MCF 10A (cell line): ENCODE measurements around the gene NASP. TPM values are rescaled to one million over a fixed set of nuclear protein-coding genes. Genes with fewer than 3 reads are reported as not detected.
"Not testable (repeated sequence)": the region's sequence is repeated elsewhere in the genome, so short reads cannot be mapped to it uniquely, and the experiment has no call there.

ENCODE experiments used
- BruUV-seq: library from RNA; stranded (reverse); fragments of 400-500 nt; replicated peaks from 2 replicates; lab custom pipeline; 2021; lab: Mats Ljungman, UMichigan
- CTCF ChIA-PET: fragments of 300-600 bp; sonication (Branson Sonifier 250); formaldehyde crosslinking; extraction: SDS; loops from one replicate; lab custom pipeline; 2021; ENCODE audit warnings: antibody characterized with exemption, inconsistent platforms; lab: Yijun Ruan, JAX
- POLR2A ChIA-PET: fragments of 300-600, 350-650 bp; sonication (Branson Sonifier 250); formaldehyde crosslinking; extraction: SDS; loops from one replicate; lab custom pipeline; 2020; ENCODE audit warnings: antibody characterized with exemption, inconsistent platforms; lab: Yijun Ruan, JAX
- DNase-seq: peaks from one replicate; pipeline ENCODE4 v3.0.0-alpha.2; 2018; ENCODE audit not compliant: unreplicated experiment
- H3K27ac Mint-ChIP-seq: one replicate; pipeline ENCODE4 v1.8.0; 2022; ENCODE audit warnings: mild to moderate bottlenecking, low read depth, mixed read lengths; ENCODE audit not compliant: unreplicated experiment
- H3K27me3 Mint-ChIP-seq: one replicate; pipeline ENCODE4 v1.8.0; 2022; ENCODE audit warnings: mixed read lengths; ENCODE audit not compliant: insufficient read depth, unreplicated experiment
- H3K36me3 Mint-ChIP-seq: one replicate; pipeline ENCODE4 v1.8.0; 2022; ENCODE audit warnings: mild to moderate bottlenecking, moderate library complexity, mixed read lengths; ENCODE audit not compliant: insufficient read depth, unreplicated experiment
- H3K4me1 Mint-ChIP-seq: one replicate; pipeline ENCODE4 v1.8.0; 2022; ENCODE audit warnings: mixed read lengths; ENCODE audit not compliant: insufficient read depth, unreplicated experiment
- H3K4me3 Mint-ChIP-seq: one replicate; pipeline ENCODE4 v1.8.0; 2022; ENCODE audit warnings: mild to moderate bottlenecking, moderate library complexity, mixed read lengths; ENCODE audit not compliant: unreplicated experiment
- H3K9me3 Mint-ChIP-seq: one replicate; pipeline ENCODE4 v1.8.0; 2022; ENCODE audit warnings: mixed read lengths; ENCODE audit not compliant: unreplicated experiment
- CTCF ChIP-seq: fragments of 200-600 bp; IDR thresholded peaks from one replicate; pipeline ENCODE4 v1.8.0; 2022; ENCODE audit warnings: antibody characterized with exemption, mild to moderate bottlenecking; ENCODE audit not compliant: unreplicated experiment
- intact Hi-C: fragments of 100-400 bp; cut with micrococcal nuclease; formaldehyde crosslinking; loops from 2 replicates; pipeline ENCODE4 v1.14.1; 2022
- total RNA-seq: library from RNA; stranded (reverse); gene quantifications from 2 replicates; pipeline ENCODE4 v1.2.3, GENCODE V29; 2022

NASP gene
- total RNA-seq, 1 experiment from 2014 or later, result 84.6 TPM

DNA sequence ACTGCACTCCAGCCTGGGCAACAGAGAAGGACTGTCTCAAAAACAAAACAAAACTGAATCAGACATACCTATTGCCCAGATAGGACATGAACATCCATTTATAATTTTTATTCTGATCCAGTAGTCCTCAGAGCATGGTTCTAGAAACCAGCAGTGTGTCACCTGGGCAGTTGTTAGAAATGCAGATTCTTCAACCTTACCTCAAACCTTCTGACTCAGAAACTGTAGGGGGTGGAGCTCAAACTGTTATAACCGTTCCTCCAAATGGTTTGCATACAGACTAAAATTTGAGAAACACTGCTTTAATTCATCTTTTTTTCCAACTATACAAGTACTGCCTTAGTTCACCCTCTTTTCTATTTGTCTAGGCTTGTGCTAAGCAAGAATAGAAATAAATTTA lies 6.0 kb downstream of the NASP start:
- H3K4me3 Mint-ChIP-seq, result peak overlapping the region; percentile 14
- no peak overlapping the region for H3K27ac Mint-ChIP-seq
- H3K4me1 Mint-ChIP-seq, result peaks cover 15% of the 10 kb centered on the region
- no peak for TF ChIP-seq CTCF
- CTCF ChIA-PET, result interaction anchor here (0.6 kb wide), 1 partner anchor 598 kb away, joined by 4 read pairs; no protein-coding TSS in a partner anchor
- no TSS peak for BruUV-seq
- H3K27me3 Mint-ChIP-seq, result no peaks in the 10 kb centered on the region
- H3K9me3 Mint-ChIP-seq, result no peaks in the 10 kb centered on the region
- POLR2A ChIA-PET, result interaction anchor here (0.6 to 3.1 kb wide), 8 partner anchors 12 to 215 kb away, joined by 3 to 16 read pairs (median 3); partner anchors contain the start of genes GPBP1L1, PRDX1 and TMEM69
- DNase-seq, result no peak
- peaks cover 33% of the 10 kb centered on the region for H3K36me3 Mint-ChIP-seq
- intact Hi-C loops, result no loop called here

DNA sequence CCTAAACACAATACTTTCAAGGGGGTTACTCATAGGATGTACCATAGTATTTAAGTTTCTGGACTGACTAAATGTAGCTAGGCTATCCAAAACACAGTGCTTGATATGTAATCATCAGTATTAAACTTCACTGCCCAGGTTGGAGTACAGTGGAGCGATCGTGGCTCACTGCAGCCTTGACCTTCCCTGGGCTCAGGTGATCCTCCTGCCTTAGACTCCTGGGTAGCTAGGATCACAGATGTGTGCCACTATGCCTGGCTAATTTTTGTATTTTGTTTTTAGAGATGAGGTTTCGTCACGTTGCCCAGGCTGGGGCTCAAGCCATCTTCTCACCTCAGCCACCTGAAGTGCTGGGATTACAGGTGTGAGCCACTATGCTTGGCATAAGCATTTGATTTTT lies 10.6 kb downstream of the NASP start:
- no TSS peak for BruUV-seq
- H3K4me1 Mint-ChIP-seq, result no peaks in the 10 kb centered on the region
- H3K36me3 Mint-ChIP-seq, result peaks cover 59% of the 10 kb centered on the region
- H3K9me3 Mint-ChIP-seq, result no peaks in the 10 kb centered on the region
- no peaks in the 10 kb centered on the region for H3K27me3 Mint-ChIP-seq
- POLR2A ChIA-PET, result interaction anchor here (1.3 kb wide), 1 partner anchor 9 kb away, joined by 7 read pairs; no protein-coding TSS in a partner anchor
- no peak for DNase-seq
- TF ChIP-seq CTCF, result no peak
- H3K4me3 Mint-ChIP-seq, result no peak overlapping the region
- H3K27ac Mint-ChIP-seq, result peak overlapping the region; percentile 37
- intact Hi-C loops, result no loop called here
- CTCF ChIA-PET, result no interaction called here

- H3K4me3 Mint-ChIP-seq, DNase-seq, BruUV-seq, H3K9me3 Mint-ChIP-seq, H3K4me1 Mint-ChIP-seq, H3K27me3 Mint-ChIP-seq, intact Hi-C loops, H3K27ac Mint-ChIP-seq: not testable (repeated sequence)
- ChIA-PET POLR2A (interaction anchor here (1.1 kb wide), 1 partner anchor 11 kb away, joined by 4 read pairs; no protein-coding TSS in a partner anchor), CTCF (interaction anchor here (0.6 to 0.8 kb wide), 2 partner anchors 25 to 294 kb away, joined by 3 to 4 read pairs; no protein-coding TSS in a partner anchor)
- H3K36me3 Mint-ChIP-seq, result peaks cover 61% of the 10 kb centered on the region
Observed at GRCh38 chr1:45596765-45597164, 12.9 kb downstream of the NASP start.

DNA sequence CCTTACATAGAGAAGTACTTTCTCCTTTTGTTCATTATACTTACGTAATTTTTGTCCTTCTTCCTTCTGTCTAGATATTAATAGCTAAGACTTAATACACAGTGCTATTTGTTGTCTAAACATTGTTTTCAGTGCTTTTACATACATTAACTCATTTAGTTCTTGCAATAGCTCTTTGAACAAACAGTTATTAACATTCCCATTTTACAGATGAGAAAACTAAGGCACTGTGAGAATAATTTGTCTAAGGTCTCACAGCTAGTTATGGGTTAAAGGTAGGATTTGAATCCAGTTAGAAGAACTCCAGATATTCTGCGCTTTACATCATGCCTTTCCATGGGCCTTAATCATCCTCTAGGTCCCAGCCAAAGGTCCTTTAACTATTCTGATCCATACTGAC lies 20.4 kb downstream of the NASP start:
- no peaks in the 10 kb centered on the region for H3K9me3 Mint-ChIP-seq
- peaks cover 75% of the 10 kb centered on the region for H3K36me3 Mint-ChIP-seq
- H3K27me3 Mint-ChIP-seq, result no peaks in the 10 kb centered on the region
- no TSS peak for BruUV-seq
- POLR2A ChIA-PET, result interaction anchor here (0.8 to 1.5 kb wide), 2 partner anchors 10 to 15 kb away, joined by 3 to 9 read pairs; no protein-coding TSS in a partner anchor
- no peak for DNase-seq
- intact Hi-C loops, result no loop called here
- no peak overlapping the region for H3K27ac Mint-ChIP-seq
- no peak overlapping the region for H3K4me3 Mint-ChIP-seq
- no peaks in the 10 kb centered on the region for H3K4me1 Mint-ChIP-seq
- no peak for TF ChIP-seq CTCF
- CTCF ChIA-PET, result interaction anchor here (0.9 kb wide), 1 partner anchor 9 kb away, joined by 3 read pairs; no protein-coding TSS in a partner anchor
